Measurements from ENCODE around the gene MICALL2. TPM values are rescaled to one million over a fixed set of nuclear protein-coding genes. Genes with fewer than 3 reads are reported as not detected.
A peak's percentile ranks its signal among the peaks of the same experiment; 100 is the strongest.

Gene MICALL2
- total RNA-seq, 1 experiment from 2014 or later = not detected

DNA sequence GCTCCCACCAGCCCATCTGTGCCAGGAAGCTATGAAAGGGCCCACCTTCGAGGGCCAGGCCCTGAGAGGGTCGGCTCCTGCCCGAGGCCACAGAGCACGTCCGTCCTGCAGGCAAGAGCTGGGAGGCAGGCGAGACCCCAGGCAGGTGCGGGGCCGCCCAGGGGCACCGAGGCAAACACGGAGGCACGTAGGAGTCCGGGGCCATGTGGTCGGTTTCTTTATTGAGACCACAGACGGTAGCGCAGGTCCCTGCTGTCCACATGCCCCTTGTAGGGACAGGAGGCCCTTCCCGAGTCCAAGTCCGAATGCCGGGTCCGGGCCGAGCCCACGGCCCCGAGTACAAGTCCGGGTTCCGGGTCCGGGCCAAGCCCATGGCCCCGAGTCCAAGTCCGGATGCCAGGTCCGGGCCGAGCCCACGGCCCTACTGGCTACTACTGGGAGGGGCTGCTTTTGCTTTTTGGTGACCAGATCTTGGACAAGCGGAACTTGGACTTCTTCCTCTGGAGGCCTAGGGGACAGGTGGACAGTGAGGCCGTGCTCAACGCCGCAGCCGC is 25.0 kb downstream of the MICALL2 start:
- Histone ChIP-seq H3K79me2 (ENCODE audit: low read length) (no peaks in the 10 kb centered on the region), H3K4me1 (ENCODE audit: low read length) (no peaks in the 10 kb centered on the region), H3K27me3 (ENCODE audit: low read length) (no peaks in the 10 kb centered on the region), H3K36me3 (ENCODE audit: insufficient read depth, low read length) (no peaks in the 10 kb centered on the region), H3K4me3 (ENCODE audit: low read length) (no peak overlapping the region), H2AFZ (ENCODE audit: low read length) (no peak overlapping the region), H4K20me1 (ENCODE audit: insufficient read depth, low read depth, low read length) (no peaks in the 10 kb centered on the region), H3K9me2 (replicated peaks; ENCODE audit: insufficient read depth, low read length) (no peaks in the 10 kb centered on the region), H3K4me2 (ENCODE audit: low read depth, low read length, poor library complexity, severe bottlenecking) (no peak overlapping the region), H3K9me3 (ENCODE audit: low read length) (no peaks in the 10 kb centered on the region), H3K27ac (ENCODE audit: low read length) (no peak overlapping the region), H3K9ac (ENCODE audit: low read length) (no peak overlapping the region)
- DNase-seq = no peak

DNA sequence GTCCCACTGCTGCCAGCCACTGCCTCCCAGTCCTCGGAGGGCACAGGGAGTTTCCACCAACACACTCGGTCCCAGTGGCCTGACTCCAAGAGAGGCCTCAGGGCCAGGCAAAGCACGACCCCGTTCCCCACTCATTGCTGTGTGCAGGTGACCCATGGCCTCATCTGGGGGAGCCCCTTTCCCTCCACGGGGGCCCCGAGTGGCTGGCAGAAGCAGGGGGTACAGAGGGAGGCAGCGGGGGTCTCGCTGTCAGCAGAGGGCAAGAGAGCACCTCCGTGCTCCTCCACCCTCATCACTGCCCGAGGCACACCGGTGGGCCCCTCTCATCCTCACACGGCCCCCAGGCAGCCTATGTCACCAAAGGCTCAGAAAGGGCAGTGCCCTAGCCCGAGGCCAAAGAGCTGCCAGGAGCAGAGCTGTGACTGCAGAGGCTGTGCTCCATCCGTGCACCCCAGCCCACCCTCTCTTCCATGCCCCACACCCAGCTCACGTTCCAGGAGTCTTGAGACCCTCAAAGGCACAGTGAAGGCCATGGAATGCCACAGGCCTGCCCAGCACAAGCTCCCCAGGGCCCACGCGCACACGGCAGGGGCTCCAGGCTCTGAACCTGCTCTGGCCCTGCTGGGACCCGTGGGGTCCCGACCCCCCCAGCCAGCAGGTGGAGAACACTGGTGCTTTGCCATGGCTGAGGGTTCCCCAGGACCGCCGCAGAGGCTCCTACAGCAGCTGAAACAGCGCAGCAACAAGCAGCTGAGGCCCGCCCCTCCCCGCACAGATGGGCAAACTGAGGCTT is 25.9 kb downstream of the MICALL2 start:
- Histone ChIP-seq H2AFZ (ENCODE audit: low read length) (no peak overlapping the region), H3K79me2 (ENCODE audit: low read length) (no peaks in the 10 kb centered on the region), H3K4me1 (ENCODE audit: low read length) (no peaks in the 10 kb centered on the region), H3K9me3 (ENCODE audit: low read length) (no peaks in the 10 kb centered on the region), H3K4me3 (ENCODE audit: low read length) (no peak overlapping the region), H3K9ac (ENCODE audit: low read length) (no peak overlapping the region), H3K27me3 (ENCODE audit: low read length) (no peaks in the 10 kb centered on the region), H3K36me3 (ENCODE audit: insufficient read depth, low read length) (no peaks in the 10 kb centered on the region), H3K9me2 (replicated peaks; ENCODE audit: insufficient read depth, low read length) (no peaks in the 10 kb centered on the region), H3K27ac (ENCODE audit: low read length) (no peak overlapping the region), H3K4me2 (ENCODE audit: low read depth, low read length, poor library complexity, severe bottlenecking) (no peak overlapping the region), H4K20me1 (ENCODE audit: insufficient read depth, low read depth, low read length) (no peaks in the 10 kb centered on the region)
- DNase-seq = no peak

DNA sequence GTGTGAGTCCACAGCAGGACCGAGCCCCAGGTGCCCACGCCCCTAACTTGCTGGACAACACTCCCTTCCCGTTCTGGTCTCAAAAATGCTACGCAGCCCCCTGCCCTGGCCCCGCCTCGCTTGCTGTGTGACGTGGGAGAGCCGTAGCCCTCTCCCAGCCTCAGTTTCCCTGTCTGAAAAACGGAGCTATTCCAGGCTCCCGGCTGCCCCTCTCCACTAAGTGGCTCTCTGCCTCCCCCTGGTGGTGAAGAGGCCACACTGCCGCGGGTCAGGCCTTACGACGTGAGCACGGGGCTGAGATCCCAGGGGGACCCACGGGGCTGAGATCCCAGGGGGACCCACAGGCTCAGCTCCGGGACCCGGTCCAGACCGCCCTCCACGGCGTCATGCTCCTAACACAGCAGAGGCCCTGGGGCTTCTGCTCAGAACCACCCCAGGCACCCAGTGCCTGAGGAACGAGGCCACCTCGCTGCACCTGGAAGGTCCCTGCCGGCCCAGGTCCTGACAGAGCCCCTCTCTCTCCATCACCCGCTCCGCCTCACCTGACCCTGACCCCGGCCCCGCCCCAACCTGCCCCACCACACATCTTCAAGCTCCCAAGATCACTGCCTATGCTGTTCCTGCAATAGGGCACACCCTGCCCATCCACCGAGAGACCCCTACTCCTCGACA is 26.7 kb downstream of the MICALL2 start:
- H3K79me2 ChIP-seq (ENCODE audit: low read length) = no peaks in the 10 kb centered on the region
- H3K9me3 ChIP-seq (ENCODE audit: low read length) = no peaks in the 10 kb centered on the region
- no peaks in the 10 kb centered on the region for H3K9me2 ChIP-seq (replicated peaks; ENCODE audit: insufficient read depth, low read length)
- no peak overlapping the region for H2AFZ ChIP-seq (ENCODE audit: low read length)
- H3K4me2 ChIP-seq (ENCODE audit: low read depth, low read length, poor library complexity, severe bottlenecking) = no peak overlapping the region
- no peaks in the 10 kb centered on the region for H3K36me3 ChIP-seq (ENCODE audit: insufficient read depth, low read length)
- no peak overlapping the region for H3K9ac ChIP-seq (ENCODE audit: low read length)
- no peaks in the 10 kb centered on the region for H3K27me3 ChIP-seq (ENCODE audit: low read length)
- H4K20me1 ChIP-seq (ENCODE audit: insufficient read depth, low read depth, low read length) = no peaks in the 10 kb centered on the region
- H3K27ac ChIP-seq (ENCODE audit: low read length) = no peak overlapping the region
- peak; percentile 90 for DNase-seq
- no peaks in the 10 kb centered on the region for H3K4me1 ChIP-seq (ENCODE audit: low read length)
- H3K4me3 ChIP-seq (ENCODE audit: low read length) = no peak overlapping the region

DNA sequence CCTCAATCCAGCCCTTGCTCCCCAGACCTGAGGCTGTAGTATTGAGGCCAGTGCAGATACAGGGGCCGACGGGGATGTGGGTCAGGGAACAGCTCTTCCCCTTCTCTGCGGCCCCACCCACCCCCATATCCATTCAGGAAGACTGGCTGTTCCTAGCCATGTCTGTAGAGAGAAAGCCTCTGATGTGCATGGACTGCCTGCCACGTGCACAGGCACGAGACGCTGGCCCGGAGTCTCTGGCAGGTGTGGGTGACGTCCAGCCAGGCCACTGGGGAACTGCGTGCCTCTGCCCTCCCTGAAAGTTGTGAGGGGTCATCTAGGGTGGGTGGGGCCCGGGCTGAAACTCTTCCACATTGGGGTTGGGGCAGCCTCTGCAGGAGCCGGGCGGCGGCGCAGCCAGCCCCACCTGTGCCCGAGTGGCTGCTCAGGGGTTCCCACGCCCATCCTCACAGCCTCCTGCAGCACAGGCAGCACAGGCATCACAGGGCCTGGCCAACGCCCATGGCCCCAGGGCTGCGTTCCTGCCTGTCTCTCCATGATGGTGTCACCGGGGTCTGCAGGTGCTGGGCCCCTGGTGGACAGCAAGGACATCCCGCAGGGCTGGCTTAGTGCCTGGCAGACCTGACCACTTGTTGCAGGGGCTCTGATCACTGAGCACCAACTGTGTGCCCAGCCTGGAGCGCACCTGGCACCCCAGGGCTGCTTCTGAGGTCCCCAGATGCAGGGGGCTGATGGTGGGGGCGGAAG is 27.5 kb downstream of the MICALL2 start:
- no peak overlapping the region for H3K4me2 ChIP-seq (ENCODE audit: low read depth, low read length, poor library complexity, severe bottlenecking)
- DNase-seq = no peak
- no peak overlapping the region for H3K27ac ChIP-seq (ENCODE audit: low read length)
- no peaks in the 10 kb centered on the region for H3K9me2 ChIP-seq (replicated peaks; ENCODE audit: insufficient read depth, low read length)
- H3K4me3 ChIP-seq (ENCODE audit: low read length) = no peak overlapping the region
- no peaks in the 10 kb centered on the region for H3K9me3 ChIP-seq (ENCODE audit: low read length)
- no peaks in the 10 kb centered on the region for H3K79me2 ChIP-seq (ENCODE audit: low read length)
- no peaks in the 10 kb centered on the region for H4K20me1 ChIP-seq (ENCODE audit: insufficient read depth, low read depth, low read length)
- H3K4me1 ChIP-seq (ENCODE audit: low read length) = no peaks in the 10 kb centered on the region
- no peak overlapping the region for H3K9ac ChIP-seq (ENCODE audit: low read length)
- H2AFZ ChIP-seq (ENCODE audit: low read length) = no peak overlapping the region
- no peaks in the 10 kb centered on the region for H3K27me3 ChIP-seq (ENCODE audit: low read length)
- no peaks in the 10 kb centered on the region for H3K36me3 ChIP-seq (ENCODE audit: insufficient read depth, low read length)

DNA sequence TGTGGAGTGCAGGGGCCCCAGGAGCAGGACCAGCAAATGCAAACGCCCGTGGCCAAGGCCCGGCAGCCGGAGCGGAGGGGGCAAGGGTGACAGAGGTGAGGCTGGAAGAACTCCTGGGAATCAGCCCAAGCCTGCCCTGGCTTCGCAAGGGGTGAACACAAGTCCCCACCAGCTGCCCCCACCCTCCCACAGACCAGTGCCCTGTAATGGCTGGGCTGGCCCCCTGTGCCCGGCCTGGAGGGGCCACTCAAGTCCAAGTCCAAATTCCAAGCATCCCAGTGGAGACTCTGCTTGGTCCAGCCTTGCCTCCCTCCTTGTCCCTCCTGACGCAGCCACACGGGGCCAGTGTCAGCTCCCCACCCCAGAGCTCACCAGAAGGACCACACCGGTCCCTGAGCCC is 28.0 kb downstream of the MICALL2 start:
- Histone ChIP-seq H3K9ac (ENCODE audit: low read length) (no peak overlapping the region), H3K4me1 (ENCODE audit: low read length) (no peaks in the 10 kb centered on the region), H2AFZ (ENCODE audit: low read length) (no peak overlapping the region), H3K27ac (ENCODE audit: low read length) (no peak overlapping the region), H3K79me2 (ENCODE audit: low read length) (no peaks in the 10 kb centered on the region), H4K20me1 (ENCODE audit: insufficient read depth, low read depth, low read length) (no peaks in the 10 kb centered on the region), H3K9me2 (replicated peaks; ENCODE audit: insufficient read depth, low read length) (no peaks in the 10 kb centered on the region), H3K4me2 (ENCODE audit: low read depth, low read length, poor library complexity, severe bottlenecking) (no peak overlapping the region), H3K27me3 (ENCODE audit: low read length) (no peaks in the 10 kb centered on the region), H3K9me3 (ENCODE audit: low read length) (no peaks in the 10 kb centered on the region), H3K4me3 (ENCODE audit: low read length) (no peak overlapping the region), H3K36me3 (ENCODE audit: insufficient read depth, low read length) (no peaks in the 10 kb centered on the region)
- DNase-seq = no peak

DNA sequence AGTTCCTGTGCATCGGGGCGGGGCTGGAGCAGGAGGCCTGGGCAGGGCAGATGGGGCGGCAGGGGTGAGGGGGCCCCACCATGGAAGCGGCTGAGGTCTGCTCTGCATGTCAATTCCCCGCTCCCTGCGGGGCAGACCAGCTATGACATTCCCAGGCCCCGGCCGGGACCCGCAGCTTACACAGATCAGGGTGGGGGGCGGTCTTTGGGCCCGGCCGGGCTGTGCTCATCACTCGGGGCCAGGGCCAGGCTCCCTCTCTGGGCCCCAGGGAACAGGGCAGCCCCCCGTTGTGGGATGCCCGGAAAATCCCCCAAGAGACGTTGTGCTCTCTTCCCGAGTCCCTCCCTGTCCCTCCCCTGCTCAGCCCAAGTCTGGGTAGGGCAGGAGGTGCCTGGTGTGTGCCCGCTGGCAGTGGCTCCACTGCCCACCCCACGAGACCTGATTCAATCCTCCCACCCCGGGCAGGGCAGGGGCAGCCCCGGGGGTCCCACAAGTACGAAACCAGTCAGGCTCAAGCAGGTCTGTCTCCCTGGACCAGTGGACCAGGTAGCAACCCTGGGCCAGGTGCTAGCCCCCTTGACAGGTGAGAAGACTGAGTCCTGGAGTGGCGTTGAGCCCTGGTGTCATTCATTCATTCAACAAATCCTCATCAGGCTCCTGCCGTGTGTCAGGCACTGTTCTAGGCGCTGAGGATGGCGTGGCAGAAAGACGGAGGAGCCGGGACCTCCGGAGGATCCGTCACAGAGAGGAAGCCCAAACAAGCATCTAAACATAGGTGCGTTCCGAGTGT is 29.0 kb downstream of the MICALL2 start:
- no peaks in the 10 kb centered on the region for H3K36me3 ChIP-seq (ENCODE audit: insufficient read depth, low read length)
- H3K4me2 ChIP-seq (ENCODE audit: low read depth, low read length, poor library complexity, severe bottlenecking) = no peak overlapping the region
- H3K9me3 ChIP-seq (ENCODE audit: low read length) = no peaks in the 10 kb centered on the region
- H2AFZ ChIP-seq (ENCODE audit: low read length) = no peak overlapping the region
- H3K79me2 ChIP-seq (ENCODE audit: low read length) = no peaks in the 10 kb centered on the region
- H3K9me2 ChIP-seq (replicated peaks; ENCODE audit: insufficient read depth, low read length) = no peaks in the 10 kb centered on the region
- DNase-seq = no peak
- no peaks in the 10 kb centered on the region for H3K4me1 ChIP-seq (ENCODE audit: low read length)
- no peak overlapping the region for H3K4me3 ChIP-seq (ENCODE audit: low read length)
- H4K20me1 ChIP-seq (ENCODE audit: insufficient read depth, low read depth, low read length) = no peaks in the 10 kb centered on the region
- H3K27ac ChIP-seq (ENCODE audit: low read length) = no peak overlapping the region
- no peaks in the 10 kb centered on the region for H3K27me3 ChIP-seq (ENCODE audit: low read length)
- H3K9ac ChIP-seq (ENCODE audit: low read length) = no peak overlapping the region

DNA sequence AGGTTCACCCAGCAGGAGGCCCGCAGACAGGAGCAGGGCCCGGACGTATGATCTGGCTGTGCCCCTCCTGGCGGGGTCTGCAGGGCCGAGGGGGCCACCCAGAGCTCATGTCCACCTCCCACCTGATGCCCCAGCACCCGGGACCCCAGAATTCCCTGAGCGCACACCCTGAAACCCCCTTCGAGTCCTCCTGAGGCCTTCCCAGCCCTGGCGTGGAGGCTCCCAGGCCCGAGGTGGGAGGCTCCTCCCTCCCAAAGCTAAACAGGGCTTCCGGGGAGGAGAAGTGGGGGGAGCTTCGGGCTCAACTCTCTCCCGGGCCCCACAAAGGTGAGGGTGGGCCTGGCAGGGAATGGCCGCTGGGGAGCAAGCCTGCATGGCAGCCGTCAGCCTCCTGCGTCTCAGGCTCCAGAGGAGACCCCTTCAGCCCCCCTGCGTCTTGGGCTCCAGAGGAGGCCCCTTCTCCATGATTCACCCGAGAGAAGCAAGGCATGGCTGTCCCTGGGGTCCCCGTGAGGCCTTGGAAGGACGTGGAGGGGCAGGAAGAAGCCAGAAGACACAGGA is 30.2 kb downstream of the MICALL2 start:
- Histone ChIP-seq H3K9me2 (replicated peaks; ENCODE audit: insufficient read depth, low read length) (no peaks in the 10 kb centered on the region), H3K4me1 (ENCODE audit: low read length) (no peaks in the 10 kb centered on the region), H3K9me3 (ENCODE audit: low read length) (no peaks in the 10 kb centered on the region), H3K9ac (ENCODE audit: low read length) (no peak overlapping the region), H3K27me3 (ENCODE audit: low read length) (no peaks in the 10 kb centered on the region), H3K36me3 (ENCODE audit: insufficient read depth, low read length) (no peaks in the 10 kb centered on the region), H3K79me2 (ENCODE audit: low read length) (no peaks in the 10 kb centered on the region), H3K27ac (ENCODE audit: low read length) (no peak overlapping the region), H3K4me3 (ENCODE audit: low read length) (no peak overlapping the region), H3K4me2 (ENCODE audit: low read depth, low read length, poor library complexity, severe bottlenecking) (no peak overlapping the region), H4K20me1 (ENCODE audit: insufficient read depth, low read depth, low read length) (no peaks in the 10 kb centered on the region), H2AFZ (ENCODE audit: low read length) (no peak overlapping the region)
- no peak for DNase-seq

Data from Karpas-422 (cell line).